NCI-H1694 (cell line): ENCODE data around the gene ADNP.
"Not testable (repeated sequence)": the region's sequence is repeated elsewhere in the genome, so short reads cannot be mapped to it uniquely, and the experiment has no call there.

Experiments used
- DNase-seq: peaks from one replicate; lab custom pipeline; 2025; lab: John Stamatoyannopoulos, UW

The ADNP gene

DNA sequence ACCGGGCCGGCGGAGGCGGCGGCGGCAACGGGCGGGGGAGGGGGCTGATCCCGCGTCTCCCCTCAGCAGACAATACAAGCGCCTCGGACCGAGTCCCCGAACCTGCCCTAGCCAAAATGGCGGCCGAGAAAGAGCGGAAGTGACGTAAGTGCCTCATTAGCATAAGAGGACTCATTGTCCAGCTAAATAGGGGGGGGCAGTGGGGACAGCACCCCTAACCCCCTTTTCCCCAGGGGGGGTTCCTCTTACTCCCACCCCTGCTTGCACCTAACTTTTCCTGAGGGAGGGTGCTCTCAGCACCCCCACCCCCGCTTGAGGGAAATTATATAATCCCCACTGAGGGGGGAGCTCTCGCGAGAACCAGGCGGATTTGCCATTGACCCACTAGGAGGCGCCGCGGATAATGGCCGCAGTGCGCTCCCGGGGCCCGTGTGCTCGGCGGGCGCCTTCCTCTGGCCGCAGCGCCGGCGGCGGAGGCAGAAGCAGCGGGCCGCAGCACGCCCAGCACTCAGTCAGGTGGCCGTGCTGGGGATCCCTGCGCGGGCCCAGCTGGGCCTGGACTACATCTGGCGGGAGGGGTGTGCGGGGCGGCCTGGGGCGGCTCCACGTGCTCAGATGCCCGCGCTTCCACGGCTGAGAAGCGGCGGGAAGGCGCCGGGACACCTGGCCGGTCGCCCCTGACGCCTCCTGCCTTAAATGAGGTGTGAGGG is at the start of gene ADNP:
ADNP (minus strand) TSS at position 132 of the 710 bp plus-strand sequence. CDS start 27,441 bp downstream, outside the sequence.
- peak; percentile 36 for DNase-seq

DNA sequence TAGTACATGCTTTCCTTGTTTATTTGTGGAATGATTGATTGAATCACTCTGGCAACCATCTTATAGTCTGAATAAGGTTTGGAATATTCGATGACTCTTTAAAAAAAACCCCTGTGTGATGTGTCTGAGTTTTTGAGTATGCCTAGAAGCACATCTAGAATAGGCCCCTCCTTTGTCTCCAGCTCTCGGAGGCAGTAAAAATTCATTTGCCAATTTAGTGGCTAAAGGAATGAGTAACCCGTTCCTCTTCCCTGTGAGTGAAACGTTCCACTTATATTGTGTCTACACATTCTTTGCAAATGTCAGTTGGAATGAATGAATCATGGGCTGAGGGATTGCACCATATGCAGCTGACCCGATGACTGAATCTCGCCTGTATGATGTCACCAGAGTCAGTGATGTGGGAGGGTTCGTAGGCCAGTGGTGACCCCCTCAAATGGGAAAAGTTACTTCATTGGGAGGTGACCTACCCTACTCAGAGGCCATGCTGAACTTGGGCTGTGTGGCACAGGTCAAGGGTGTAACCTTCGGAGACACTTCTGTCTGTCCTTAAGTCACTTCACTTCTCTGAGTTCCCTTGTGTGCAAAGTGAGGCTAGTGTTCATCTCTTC is 48.9 kb upstream of the ADNP start:
- no peak for DNase-seq

DNA sequence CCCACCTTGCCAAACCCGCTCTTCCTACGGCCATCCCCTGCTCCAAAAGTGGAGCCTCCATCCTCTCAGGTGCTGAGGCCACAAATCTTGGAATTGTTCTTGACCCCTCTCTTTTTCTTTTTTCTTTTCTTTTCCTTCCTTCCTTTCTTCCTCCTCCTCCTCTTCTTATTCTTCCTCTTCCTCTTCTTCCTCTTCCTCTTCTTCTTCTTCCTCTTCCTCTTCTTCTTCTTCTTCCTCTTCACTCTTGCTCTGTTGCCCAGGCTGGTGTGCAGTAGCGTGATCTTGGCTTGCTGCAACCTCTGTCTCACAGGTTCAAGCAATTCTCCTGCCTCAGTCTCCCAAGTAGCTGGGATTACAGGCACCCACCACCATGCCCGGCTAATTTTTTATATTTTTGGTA is 47.3 kb upstream of the ADNP start:
- not testable (repeated sequence) for DNase-seq

DNA sequence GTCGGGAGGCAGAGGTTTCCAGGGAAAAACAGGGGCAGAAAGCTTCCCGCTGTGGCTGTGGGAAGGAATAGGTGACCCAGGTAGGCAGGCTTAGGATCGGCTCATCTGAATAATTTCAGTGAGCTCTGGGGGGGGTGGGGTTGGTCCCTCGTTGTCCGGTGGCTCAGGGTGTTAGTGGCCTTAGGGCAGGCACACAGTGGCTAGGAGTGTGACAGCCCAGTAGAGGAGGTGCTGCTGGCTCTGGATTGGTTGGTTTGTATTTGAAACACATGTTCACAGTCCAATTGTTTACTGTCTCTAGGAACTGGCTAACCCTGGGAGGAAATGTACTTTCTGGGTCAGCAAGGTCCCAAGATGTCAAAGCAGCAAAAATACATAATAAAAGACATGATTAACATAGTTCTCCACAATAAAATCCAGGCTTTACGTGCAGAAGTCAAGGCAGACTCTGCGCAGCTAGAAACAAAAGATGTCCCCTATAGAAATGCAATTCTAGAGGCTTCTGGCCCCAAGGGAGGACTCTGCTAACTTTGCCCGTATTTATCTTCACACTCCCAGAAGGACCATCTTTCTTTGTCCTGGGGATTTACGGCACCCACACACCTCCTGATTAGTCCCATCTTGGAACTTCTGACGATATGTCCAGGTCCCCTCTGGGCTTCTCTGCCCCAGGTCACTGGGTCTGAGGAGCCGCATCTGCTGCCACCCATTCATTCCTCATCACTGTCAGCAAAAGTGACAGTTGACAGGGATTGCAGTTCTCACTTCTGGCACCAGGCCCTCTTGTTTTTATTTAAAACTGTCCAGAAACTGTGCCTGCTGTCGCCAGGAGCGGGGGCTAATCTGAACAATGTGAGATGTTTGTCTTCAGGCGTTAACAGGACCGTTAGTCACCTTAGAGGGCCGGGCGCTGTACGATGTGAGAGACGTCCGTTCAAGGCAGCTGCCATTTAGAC is 46.1 kb upstream of the ADNP start:
- no peak for DNase-seq

DNA sequence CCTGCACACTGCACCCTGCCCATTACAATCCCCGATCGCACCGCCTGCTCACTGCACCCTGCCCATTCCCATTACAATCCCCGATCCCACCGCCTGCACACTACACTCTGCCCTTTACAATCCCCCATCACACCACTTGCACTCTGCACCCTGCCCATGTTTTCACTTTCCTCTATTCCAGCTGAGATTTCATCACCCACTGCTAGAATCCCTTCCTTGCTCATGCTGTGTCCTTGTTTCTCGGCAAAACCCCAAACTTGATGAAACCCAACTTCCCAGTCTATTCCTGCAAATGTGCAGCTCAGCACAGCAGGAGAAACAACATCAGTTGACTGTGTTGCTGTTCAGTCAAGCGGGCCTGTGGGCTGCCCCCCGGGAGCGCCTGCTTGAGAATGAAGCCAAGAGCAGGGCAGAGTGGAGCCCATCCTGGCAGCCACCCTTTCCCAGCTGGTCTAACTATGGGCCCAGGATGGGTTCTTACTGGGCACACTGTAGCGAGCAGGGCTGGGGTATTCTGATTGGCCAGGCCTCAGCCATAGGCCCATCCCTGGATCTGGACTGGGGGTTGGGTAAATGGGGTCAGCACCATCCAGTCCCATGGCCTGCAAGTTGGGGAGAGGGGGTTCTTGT is 44.6 kb upstream of the ADNP start:
- no peak for DNase-seq

DNA sequence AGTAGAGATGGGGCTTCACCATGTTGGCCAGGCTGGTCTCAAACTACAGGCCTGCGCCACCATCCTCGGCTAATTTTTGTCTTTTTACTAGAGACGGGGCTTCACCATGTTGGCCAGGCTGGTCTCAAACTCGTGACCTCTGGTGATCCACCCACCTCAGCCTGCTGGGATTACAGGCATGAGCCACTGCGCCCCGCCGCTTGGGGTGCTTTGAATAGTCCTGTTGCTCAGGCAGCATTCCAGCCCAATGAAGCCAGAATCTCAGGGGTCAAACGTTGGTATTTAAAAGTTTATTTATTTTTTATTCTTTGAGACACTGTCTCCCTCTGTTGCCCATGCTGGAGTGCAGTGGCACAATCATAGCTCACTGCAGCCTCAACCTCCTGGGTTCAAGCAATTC is 38.7 kb upstream of the ADNP start:
- DNase-seq, result no peak

DNA sequence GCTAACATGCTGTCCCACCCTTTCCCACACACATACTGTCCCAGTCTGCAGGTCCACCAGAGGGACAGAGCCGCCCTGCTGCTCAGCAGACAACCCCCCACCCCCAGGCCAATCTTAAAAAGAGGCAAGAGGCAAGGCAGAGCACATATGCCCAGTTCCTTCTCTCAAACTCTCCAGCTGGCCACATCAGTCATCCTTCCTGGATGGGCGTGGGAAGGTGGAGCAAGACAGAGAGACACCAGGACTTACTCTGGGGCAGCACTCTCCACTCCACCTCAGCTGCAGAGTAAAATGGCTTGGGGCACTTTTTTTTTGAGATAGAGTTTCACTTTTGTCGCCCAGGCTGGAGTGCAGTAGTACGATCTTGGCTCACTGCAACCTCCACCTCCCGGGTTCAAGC is 38.2 kb upstream of the ADNP start:
- no peak for DNase-seq

DNA sequence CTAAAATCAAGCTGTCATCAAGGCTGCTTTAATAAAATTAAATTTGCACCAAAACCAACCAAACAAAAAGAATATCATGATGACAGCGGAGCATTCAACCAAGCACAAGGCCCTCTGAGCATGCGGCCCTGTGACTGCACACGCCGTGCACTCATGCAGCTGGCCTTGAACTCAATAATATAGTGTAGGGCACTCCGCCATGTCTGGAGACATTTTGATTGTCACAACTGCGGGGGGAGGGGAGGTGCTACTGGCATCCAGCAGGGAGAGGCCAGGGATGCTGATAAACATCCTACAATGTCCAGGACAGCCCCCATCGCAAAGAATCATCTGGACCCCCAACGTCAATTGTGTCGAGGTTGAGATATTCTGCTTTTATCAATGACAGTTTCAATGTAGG is 37.1 kb upstream of the ADNP start:
- DNase-seq, result no peak

DNA sequence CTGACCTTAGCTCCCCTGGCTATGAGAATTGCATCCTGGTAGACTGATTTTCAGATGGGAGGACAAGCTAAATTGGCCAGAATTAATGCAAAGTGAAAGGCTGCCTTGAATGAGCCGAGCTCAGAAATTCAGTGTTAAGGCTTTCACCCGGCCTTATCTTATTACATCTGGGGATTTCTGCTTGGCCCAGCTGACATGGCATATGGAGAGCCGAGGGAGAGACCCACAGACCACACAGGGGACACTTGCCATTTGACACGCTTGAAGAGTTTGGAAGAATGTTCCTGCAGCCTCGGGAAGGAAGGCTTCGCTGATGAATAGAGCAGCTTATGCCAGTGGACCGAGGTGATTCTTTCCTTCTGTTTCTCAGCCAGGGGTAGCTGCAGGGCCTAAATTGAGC is 36.3 kb upstream of the ADNP start:
- DNase-seq, result no peak

DNA sequence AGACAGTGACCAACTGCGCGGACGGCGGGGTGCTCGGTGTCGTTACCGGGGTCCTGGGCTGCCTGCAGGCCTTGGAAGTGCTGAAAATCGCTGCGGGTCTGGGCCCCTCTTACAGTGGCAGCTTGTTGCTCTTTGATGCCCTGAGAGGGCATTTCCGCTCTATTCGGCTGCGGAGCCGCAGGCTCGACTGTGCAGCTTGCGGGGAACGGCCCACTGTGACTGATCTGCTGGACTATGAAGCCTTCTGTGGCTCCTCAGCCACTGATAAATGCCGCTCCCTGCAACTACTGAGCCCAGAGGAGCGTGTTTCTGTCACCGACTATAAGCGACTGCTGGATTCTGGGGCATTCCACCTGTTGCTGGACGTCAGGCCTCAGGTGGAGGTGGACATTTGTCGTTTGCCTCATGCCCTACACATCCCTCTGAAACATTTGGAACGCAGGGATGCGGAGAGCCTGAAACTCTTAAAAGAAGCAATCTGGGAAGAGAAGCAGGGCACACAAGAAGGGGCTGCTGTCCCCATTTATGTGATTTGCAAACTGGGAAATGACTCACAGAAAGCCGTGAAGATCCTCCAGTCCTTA is 28.4 kb upstream of the ADNP start:
- no peak for DNase-seq

DNA sequence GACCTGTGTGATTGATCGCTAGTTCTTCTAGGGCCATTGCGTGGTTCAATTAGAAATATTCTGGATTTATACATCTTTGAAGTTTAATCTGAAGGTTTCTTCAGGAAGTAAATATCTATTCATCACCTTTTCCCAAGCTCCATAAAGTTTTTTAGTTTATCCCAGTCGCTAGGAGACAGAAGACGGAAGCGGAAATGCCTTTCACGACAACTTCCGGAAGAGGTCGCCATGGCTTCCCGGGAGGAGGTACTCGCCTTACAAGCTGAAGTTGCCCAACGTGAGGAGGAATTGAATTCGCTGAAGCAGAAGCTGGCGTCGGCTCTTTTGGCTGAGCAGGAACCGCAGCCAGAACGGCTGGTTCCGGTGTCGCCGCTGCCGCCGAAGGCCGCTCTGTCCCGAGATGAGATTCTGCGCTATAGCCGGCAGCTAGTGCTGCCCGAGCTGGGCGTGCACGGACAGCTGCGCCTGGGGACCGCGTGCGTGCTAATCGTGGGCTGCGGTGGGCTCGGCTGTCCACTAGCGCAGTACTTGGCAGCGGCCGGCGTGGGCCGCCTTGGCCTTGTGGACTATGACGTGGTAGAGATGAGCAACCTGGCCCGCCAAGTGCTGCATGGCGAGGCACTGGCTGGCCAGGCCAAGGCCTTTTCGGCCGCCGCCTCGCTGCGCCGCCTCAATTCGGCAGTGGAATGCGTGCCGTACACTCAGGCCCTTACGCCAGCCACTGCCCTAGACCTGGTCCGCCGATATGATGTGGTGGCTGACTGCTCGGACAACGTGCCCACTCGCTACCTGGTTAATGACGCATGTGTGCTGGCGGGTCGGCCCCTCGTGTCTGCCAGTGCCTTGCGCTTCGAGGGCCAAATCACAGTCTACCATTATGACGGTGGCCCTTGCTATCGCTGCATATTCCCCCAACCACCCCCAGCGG is 27.6 kb upstream of the ADNP start, which contains the start of gene MOCS3:
MOCS3 (plus strand) TSS at position 204 of the 928 bp plus-strand sequence; CDS start at position 229, 25 bp downstream.
- peak; percentile 86 for DNase-seq

DNA sequence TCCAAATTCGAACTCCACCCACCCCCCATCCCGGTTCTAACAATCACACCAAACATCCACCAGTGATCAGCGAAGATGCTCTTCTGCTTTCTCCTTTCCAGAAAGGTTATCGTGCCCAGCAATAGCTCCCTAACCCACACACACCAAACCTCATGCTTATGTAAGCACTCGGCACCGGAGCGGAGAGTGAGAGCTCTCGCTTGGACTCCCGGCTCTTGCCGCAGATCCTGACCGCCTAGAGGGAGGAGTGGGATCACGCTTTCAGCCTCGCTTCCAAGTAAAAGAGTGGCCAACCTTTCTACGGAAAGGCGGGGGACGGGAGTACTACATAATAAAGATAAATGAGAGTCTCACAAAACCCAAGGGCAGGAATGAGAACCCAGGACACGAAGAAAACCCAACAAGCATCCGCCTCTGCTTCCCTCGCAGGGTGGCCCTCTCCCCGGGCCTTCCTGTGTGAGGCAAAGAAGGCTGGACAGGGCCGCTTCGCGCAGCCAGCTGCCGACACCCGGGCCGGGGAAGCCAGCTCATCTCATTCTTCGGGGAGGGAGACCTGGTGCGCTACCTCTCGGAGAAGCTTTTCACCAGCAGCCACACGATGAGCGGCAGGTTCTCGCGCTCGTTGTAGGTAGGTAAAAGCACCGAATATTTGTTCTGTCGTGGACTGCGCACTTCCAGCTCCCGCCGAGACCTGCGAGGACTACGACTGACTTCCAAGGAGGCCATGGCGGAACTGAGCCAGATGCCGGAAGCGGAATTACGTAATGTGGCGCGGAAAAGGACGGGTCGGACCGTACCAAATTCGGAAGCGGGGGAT is 26.8 kb upstream of the ADNP start, which contains the start of gene DPM1:
DPM1 (minus strand) TSS at position 735 of the 817 bp plus-strand sequence; CDS start at position 726, 9 bp downstream.
- peak; percentile 86 for DNase-seq

DNA sequence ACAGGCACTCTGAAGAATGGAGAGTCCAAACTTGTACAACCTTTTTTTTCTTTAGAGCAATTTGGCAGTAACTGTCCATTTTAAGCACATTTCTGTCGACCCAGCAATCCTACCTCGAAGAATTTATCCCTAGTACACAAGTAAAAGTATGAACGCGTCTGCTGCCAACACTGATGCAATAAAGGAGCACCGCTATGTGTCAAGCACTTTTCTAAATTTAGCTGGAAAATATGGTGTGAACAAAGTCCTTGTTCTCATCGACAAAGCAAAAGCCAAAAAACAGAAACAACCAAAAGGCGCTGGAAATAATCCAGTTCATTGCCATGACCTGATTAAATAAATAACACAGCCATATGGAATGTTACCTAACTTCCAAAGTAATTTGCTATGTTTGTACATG is 26.0 kb upstream of the ADNP start:
- no peak for DNase-seq

DNA sequence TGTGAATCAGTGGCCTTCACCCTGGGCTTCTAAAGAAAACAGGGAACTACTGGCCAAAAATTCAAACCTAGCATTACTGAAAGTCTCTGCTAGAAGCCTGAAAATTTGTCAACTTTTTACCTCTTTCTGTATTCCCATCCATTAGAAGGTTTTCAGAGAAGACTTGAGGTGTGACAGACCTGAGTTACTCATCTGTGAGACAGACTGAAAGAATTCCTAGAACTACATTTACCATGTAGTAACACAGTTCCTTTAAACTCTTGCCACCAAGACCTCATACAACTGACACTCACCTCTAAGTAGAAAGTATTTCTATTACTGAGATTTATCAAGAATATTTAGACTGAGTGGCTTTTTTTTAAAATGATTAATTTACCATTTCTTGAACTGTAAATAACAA is 22.6 kb upstream of the ADNP start:
- DNase-seq, result no peak

DNA sequence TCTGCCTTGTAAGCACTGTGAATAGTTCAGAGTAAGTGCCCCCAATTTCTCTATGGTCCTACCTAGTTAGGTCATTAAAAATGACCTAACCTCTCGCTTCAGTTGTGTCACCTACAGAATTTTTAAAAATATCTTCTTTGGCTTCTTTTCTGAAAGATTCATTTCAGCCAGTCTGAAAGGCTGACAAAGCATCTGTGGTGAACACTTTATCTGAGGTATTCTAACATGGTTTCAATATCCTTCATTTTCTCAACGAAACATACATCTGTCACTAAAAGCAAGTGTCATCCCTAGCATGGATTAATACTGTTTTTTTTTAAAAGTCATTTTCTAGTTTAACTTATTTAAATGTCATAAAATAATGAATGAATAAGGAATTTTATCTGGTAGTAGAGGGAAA is 22.0 kb upstream of the ADNP start:
- no peak for DNase-seq

DNA sequence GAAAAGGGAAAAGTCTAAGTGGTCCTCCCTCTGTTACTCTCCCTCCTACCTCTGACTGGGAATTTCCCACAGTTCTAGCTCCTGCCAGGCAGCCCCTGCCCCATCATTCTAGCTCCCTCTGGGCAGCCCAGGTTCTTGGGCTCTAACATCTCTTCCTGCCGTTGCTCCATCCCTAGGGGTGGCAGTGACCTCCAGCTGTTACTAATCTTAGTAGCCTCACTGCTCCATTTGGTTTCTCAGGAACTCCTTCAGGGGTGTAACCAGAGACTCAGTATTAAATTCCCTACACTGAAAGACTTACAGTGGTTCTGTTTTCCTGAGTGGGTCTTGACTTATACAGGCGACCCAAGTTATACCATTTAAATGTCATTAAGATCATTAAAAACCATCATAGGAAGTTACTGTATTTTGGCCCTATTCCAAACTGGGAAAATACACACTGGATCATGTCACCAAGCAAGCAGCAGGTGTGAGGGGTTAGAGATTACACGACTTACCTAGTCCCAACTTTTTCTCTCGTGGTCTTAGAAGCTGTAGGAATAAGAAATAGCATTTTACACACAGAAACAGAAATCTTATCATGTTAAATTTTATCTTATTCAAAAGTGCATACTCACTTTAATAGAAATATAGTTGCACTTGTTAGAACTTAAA is 17.0 kb upstream of the ADNP start:
- no peak for DNase-seq

DNA sequence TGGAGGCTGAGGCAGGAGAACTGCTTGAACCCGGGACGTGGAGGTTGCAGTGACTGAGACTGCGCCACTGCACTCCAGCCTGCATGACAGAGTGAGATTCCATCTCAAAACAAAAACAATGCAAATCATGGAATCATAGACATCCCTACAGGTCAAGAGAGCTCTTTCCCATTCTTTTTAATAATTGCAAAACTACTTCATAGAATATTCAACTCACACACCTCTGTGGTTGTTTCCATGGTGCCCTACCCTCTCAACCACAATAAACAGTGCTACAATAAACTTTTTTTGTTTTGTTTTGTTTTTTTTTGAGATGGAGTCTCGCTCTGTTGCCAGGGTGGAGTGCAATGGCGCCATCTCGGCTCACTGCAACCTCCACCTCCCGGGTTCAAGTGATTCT is 11.8 kb upstream of the ADNP start:
- DNase-seq, result no peak

DNA sequence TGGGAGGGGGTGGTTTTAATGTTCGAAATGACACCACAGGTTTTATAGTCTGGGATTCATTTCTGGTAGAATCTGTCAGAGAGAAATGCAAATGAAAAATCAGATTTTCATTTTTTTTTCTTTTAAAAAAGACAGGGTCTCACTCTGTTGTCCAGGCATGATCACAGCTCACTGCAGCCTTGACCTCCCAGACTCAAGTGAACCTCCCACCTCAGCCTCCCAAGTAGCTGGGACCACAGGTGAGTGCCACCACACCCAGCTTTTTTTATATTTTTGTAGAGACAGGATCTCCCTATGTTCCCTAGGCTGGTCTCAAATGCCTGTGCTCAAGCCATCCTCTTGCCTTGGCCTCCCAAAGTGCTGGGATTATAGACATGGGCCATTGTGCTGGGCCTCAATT is 2.4 kb upstream of the ADNP start:
- DNase-seq, result no peak

DNA sequence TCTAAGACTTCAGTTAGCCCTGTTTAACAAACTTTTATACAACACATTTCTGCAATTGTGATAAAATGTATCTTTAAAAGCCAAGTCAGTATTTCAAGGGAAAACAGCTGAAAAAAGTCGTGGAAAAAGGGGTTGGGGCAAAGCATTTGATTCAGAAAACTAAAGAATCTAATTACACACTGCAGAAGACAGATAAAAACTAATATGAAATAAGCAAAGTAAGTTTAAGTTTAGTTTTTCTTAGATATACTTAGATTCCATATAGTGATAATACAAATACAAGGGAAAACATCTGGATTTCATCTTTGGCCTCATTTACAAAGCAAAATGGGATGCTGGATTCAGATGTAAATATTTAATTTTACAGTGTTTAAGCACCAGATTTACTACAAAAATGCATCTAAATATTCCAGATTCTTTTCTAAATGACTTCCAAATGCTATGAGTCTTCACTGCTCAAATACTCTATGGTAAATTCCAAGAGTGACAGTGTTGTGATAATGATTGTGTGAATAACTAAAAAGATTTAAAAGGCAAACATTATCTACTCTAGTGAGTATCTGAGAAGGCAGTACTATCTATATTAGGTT is 1.5 kb upstream of the ADNP start:
- DNase-seq, result no peak
